Body of pancreas (tissue), 4 donors: ENCODE measurements around the gene CDC16. TPM values are rescaled to one million over a fixed set of nuclear protein-coding genes. Genes with fewer than 3 reads are reported as not detected.

ENCODE experiments used
- ATAC-seq: fragments of 150-250 bp; one replicate; pipeline ENCODE4 v1.9.1; 2016
- DNase-seq, 4 donors: peaks; one replicate each; pipeline ENCODE4 v3.0.0-alpha.2; 2019
- H3K27ac ChIP-seq, 4 donors: fragments of 200-600 bp; sonication (generic); 1 replicate in 3 of 4; 2 replicates in 1 of 4; pipeline versions ENCODE4 v1.5.1 to v1.6.1; 2016 to 2019; ENCODE audit warnings: mild to moderate bottlenecking in 1 of 4, mixed read lengths in 1 of 4, moderate library complexity in 1 of 4
- H3K27me3 ChIP-seq, 2 donors: fragments of 200-600 bp; sonication (generic); one replicate each; pipeline ENCODE4 v1.6.0; 2016; ENCODE audit warnings: mild to moderate bottlenecking in 1 of 2
- H3K36me3 ChIP-seq, 2 donors: fragments of 200-600 bp; sonication (generic); replicated peaks in 1 of 2; 2 replicates each; pipeline ENCODE4 v1.5.1; 2016; ENCODE audit warnings: low read depth in 2 of 2; ENCODE audit not compliant: insufficient read depth in 1 of 2
- H3K4me1 ChIP-seq: fragments of 200-600 bp; sonication (generic); one replicate; pipeline ENCODE4 v1.6.0; 2016
- H3K4me3 ChIP-seq, 2 donors: fragments of 200-600 bp; sonication (generic); 1 replicate in 1 of 2; 2 replicates in 1 of 2; pipeline ENCODE4 v1.5.1; 2016 to 2019
- H3K9me3 ChIP-seq, 3 donors: fragments of 200-600 bp; sonication (generic); 1 replicate in 2 of 3; 2 replicates in 1 of 3; pipeline ENCODE4 v1.5.1; 2016
- POLR2A ChIP-seq, 3 donors: fragments of 450-650 bp; IDR thresholded peaks; one replicate each; pipeline ENCODE4 v1.6.1; 2016; ENCODE audit warnings: antibody characterized with exemption in 3 of 3, mild to moderate bottlenecking in 2 of 3
- WGBS, 2 donors: methylation state at CpG; one replicate each; pipeline ENCODE4 v1.1.5; 2017; 5-methylcytosine and 5-hydroxymethylcytosine counted together
- intact Hi-C: fragments of 100-400 bp; cut with DNase I; formaldehyde crosslinking; loops from one replicate; pipeline ENCODE4 v1.15.1; 2023
- total RNA-seq, 2 donors: library from RNA; depleted of rRNA; stranded (reverse); fragments of >200 nt; gene quantifications; one replicate each; pipeline ENCODE4 v1.1.0, GENCODE V29; 2016
- TF ChIP-seq, protein P1 (sequence below), 7 experiments: fragments of 450-650 bp in 4 of 7; fragments of 200-600 bp in 3 of 7; sonication (generic) in 3 of 7; IDR thresholded peaks; one replicate each; pipeline ENCODE4 v1.5.1; 2016 to 2019; ENCODE audit warnings: antibody characterized with exemption in 7 of 7

The CDC16 gene
- total RNA-seq, 2 donors from 2014 or later = 46.7 to 63.9 TPM

DNA sequence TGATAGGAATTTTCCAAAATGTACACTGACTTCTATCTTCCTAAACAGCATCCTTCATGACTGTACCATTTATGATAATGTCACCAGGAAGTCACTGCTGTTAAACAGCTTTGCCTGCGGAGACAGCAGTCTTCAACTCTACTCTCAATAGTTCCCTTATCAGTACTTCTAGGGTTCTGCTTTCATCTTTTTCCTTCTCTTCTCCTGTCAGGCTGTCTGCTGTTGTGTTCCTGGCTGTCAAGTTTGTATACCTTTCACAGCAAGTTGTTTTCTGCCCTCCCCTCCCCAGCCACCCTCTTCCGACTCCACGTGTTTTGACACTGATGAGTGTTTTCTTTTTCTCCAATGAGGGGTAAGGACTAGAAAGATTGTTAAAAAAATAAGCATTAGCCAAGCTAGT is 48.9 kb downstream of the CDC16 start:
- peaks cover 10 to 14% of the 10 kb centered on the region in 2 donors for H3K36me3 ChIP-seq
- no peaks in the 10 kb centered on the region for H3K9me3 ChIP-seq
- DNase-seq (no peak), ATAC-seq (no peak)
- 73 to 78% methylated on average over 3 of the region's 3 CpGs for WGBS, 2 donors
- H3K4me3 ChIP-seq = no peak overlapping the region
- no peaks in the 10 kb centered on the region for H3K27me3 ChIP-seq
- intact Hi-C loops = no loop called here
- TF ChIP-seq, protein P1, sequence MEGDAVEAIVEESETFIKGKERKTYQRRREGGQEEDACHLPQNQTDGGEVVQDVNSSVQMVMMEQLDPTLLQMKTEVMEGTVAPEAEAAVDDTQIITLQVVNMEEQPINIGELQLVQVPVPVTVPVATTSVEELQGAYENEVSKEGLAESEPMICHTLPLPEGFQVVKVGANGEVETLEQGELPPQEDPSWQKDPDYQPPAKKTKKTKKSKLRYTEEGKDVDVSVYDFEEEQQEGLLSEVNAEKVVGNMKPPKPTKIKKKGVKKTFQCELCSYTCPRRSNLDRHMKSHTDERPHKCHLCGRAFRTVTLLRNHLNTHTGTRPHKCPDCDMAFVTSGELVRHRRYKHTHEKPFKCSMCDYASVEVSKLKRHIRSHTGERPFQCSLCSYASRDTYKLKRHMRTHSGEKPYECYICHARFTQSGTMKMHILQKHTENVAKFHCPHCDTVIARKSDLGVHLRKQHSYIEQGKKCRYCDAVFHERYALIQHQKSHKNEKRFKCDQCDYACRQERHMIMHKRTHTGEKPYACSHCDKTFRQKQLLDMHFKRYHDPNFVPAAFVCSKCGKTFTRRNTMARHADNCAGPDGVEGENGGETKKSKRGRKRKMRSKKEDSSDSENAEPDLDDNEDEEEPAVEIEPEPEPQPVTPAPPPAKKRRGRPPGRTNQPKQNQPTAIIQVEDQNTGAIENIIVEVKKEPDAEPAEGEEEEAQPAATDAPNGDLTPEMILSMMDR (IDR thresholded peaks at IDR 0.05) = no peak
- TF ChIP-seq POLR2A (IDR thresholded peaks at IDR 0.05) = no peak
- no peak overlapping the region for H3K27ac ChIP-seq
- peaks cover 34% of the 10 kb centered on the region for H3K4me1 ChIP-seq

GRCh38 chr13:114284680-114285079 is 50.0 kb downstream of the CDC16 start:
- no peak for DNase-seq
- H3K27ac ChIP-seq = no peak overlapping the region
- intact Hi-C loops = no loop called here
- H3K4me1 ChIP-seq = peaks cover 34% of the 10 kb centered on the region
- no peaks in the 10 kb centered on the region for H3K27me3 ChIP-seq
- no peak for ATAC-seq
- H3K36me3 ChIP-seq = peaks cover 10 to 14% of the 10 kb centered on the region in 2 donors
- H3K9me3 ChIP-seq = no peaks in the 10 kb centered on the region
- H3K4me3 ChIP-seq = no peak overlapping the region
- WGBS, 2 donors = 92 to 98% methylated on average over 8 of the region's 8 CpGs
- no peak for TF ChIP-seq POLR2A (IDR thresholded peaks at IDR 0.05)
- TF ChIP-seq, protein P1 (IDR thresholded peaks at IDR 0.05) = no peak

- ATAC-seq = no peak
- H3K27me3 ChIP-seq = no peaks in the 10 kb centered on the region
- DNase-seq = no peak
- intact Hi-C loops = no loop called here
- WGBS, 2 donors = 76 to 79% methylated on average over 4 of the region's 4 CpGs
- H3K36me3 ChIP-seq = peaks cover 10 to 14% of the 10 kb centered on the region in 2 donors
- H3K9me3 ChIP-seq = no peaks in the 10 kb centered on the region
- TF ChIP-seq POLR2A (IDR thresholded peaks at IDR 0.05) = no peak
- TF ChIP-seq, protein P1 (IDR thresholded peaks at IDR 0.05) = no peak
- no peak overlapping the region for H3K4me3 ChIP-seq
- peaks cover 28% of the 10 kb centered on the region for H3K4me1 ChIP-seq
- no peak overlapping the region for H3K27ac ChIP-seq
Measured at GRCh38 chr13:114285166-114285808, 50.6 kb downstream of the CDC16 start.

DNA sequence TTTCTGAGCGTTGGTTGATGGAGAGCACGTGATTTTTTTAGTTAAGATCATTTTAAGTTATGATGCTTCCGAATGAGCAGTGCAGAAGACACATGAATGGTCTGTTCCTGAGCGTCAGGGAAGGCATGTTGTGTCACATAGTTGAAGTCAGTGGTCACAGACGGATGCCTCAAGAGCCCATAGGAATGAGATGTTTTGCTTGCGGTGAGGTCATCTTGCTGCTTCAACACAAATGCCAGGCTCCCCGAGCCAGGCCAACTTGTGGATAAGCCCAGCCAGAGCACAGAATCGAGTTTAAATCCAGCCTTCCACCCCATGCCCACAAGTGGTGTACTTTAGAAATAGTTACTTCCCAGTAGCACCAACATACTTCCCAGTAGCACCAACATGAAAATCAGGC is 52.1 kb downstream of the CDC16 start:
- no peak overlapping the region for H3K4me3 ChIP-seq
- no peak for TF ChIP-seq POLR2A (IDR thresholded peaks at IDR 0.05)
- TF ChIP-seq, protein P1 (IDR thresholded peaks at IDR 0.05) = no peak
- H3K27me3 ChIP-seq = no peaks in the 10 kb centered on the region
- WGBS, 2 donors = 91 to 95% methylated on average over 8 of the region's 8 CpGs
- intact Hi-C loops = no loop called here
- no peak overlapping the region for H3K27ac ChIP-seq
- no peak for DNase-seq
- no peak for ATAC-seq
- H3K36me3 ChIP-seq = peaks cover 10 to 16% of the 10 kb centered on the region in 2 donors
- peaks cover 21% of the 10 kb centered on the region for H3K4me1 ChIP-seq
- H3K9me3 ChIP-seq = no peaks in the 10 kb centered on the region

DNA sequence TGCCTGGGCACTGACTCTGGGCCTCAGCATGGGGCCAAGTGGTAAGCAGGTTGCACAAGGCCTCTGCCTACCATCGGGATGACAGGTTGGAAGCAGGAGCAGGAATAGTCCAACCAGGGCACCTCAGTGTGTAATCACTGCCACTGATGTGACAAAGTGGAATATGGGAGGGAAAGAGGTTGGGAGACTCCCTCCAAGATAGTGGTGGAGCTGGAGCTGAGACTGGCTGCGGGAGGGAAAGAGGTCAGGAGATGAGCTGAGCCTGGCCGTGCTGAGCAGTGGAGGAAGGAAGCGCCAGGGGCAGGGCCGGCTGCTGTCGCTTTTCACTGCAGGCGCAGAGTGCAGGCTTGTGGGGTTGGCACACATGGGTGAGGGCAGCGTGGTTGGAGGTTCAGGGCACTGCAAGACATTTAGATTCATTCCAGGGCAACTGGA is 53.5 kb downstream of the CDC16 start:
- ATAC-seq (no peak), DNase-seq (no peak)
- Histone ChIP-seq H3K9me3 (no peaks in the 10 kb centered on the region), H3K27ac (no peak overlapping the region), H3K27me3 (no peaks in the 10 kb centered on the region), H3K4me1 (peaks cover 16% of the 10 kb centered on the region), H3K36me3 (peaks cover 17 to 24% of the 10 kb centered on the region in 2 donors), H3K4me3 (no peak overlapping the region)
- no peak for TF ChIP-seq POLR2A (IDR thresholded peaks at IDR 0.05)
- TF ChIP-seq, protein P1 (IDR thresholded peaks at IDR 0.05) = no peak
- 91 to 93% methylated on average over 8 of the region's 8 CpGs for WGBS, 2 donors
- intact Hi-C loops = no loop called here
